HTR-8/SVneo (cell line): Measurements from ENCODE around the gene PRORP.
A peak's percentile ranks its signal among the peaks of the same experiment; 100 is the strongest.
"Not testable (repeated sequence)": the region's sequence is repeated elsewhere in the genome, so short reads cannot be mapped to it uniquely, and the experiment has no call there.

Source experiments
- DNase-seq: peaks from one replicate; pipeline ENCODE4 v3.0.0; 2011; ENCODE audit warnings: low spot score, mixed read lengths; ENCODE audit not compliant: insufficient read length
- FAIRE-seq: peaks from 2 replicates; lab custom pipeline; 2011; peaks lifted over from hg19 to GRCh38; lab: Jason Lieb, UNC

The PRORP gene

GRCh38 chr14:35134329-35135123 is 12.2 kb downstream of the PRORP start:
- FAIRE-seq (no peak), DNase-seq (no peak)

GRCh38 chr14:35138585-35138984 is 16.2 kb downstream of the PRORP start:
- no peak for DNase-seq
- FAIRE-seq: no peak

DNA sequence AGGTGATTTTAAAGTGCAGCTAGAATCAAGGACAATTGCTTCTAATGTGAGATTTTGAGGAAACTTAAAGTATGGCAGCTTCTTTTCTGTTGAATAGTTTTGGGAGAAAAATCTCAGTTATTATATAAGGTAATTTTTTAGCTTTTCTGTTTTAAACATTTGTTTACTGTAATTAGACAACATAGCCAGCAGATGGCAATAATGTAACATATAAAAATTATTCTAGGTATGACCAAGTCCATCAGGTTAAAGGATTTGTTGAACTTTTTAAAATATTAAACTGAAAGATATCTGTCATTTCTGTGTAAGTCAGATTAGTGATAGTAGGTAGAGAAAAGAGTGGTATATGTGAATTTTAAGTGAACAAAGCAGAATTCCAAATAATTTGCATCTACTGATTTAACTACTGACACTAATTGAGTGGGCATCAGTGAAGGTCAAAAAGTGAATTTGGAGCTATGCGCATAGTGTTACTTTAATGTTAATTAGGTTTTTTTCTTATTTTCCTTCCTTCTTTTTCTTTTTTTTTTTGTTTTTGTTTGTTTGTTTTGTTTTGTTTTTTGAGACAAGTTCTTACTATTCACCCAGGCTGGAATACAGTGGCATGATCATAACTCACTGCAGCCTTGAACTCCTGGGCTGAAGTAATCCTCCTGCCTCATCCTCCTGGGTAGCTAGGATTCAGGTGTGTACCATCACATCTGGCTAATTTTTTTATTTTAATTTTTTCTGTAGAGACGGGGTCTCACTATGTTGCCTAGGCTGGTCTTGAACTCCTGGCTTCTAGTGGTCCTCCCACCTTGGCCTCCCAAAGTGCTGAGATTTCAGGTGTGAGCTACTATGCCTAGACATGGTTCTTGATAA is 18.6 kb downstream of the PRORP start:
- DNase-seq (peak; percentile 21), FAIRE-seq (no peak)

DNA sequence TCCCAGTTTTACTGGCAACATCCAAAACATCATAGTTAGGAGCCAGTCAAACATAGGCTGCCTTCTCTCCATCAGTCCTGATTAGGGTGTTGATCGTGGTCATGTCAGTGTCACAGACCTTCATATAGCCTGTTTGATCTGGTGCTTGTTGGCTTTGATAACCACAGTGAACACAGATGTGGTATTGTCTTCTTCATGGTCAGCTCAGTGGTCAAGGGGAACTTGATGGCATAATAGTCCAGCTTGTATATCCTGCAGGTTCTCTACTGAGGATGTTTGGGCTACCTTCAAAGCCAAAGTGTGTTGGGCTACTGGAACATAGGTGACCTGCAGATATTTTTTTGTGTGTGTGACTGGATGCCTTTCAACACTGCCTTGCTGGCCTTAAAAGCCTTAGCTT is 21.7 kb downstream of the PRORP start:
- no peak for FAIRE-seq

DNA sequence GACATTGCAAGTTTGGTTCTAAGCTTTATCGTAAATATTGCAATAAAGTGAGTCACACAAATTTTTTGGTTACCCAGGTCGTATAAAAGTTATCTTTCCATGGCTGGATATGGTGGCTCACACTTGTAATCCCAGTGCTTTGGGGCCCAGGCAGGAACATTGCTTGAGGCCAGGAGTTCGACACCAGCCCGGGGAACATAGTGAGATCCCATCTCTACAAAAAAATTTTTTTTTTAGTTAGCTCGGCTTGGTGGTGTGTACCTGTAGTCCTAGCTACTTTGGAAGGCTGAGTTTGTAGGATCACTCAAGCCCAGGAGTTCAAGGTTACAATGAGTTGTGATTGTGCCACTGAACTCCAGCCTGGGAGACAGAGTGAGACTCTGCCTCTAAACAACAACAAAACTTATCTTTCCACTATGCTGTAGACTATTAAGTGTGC is 24.4 kb downstream of the PRORP start:
- no peak for DNase-seq
- FAIRE-seq: no peak

More for the DNA sequence above, 21.7 kb downstream of the PRORP start:
- no peak for DNase-seq

DNA sequence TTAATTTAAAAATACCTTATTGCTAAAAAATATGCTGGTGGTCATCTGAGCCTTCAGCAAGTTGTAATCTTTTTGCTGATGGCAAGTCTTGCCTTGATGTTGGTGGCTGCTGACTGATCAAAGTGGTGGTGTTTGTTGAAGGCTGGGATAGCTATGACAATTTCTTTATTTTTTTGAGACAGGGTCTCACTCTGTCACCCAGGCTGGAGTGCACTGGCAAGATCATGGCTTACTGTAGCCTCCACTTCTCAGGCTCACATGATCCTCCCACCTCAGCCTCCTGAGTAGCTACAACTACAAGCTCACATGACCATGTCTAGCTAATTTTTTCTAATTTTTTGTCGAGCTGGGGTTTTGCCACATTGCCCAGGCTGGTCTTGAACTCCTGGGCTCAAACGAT is 24.8 kb downstream of the PRORP start:
- FAIRE-seq (no peak), DNase-seq (no peak)

- FAIRE-seq: no peak
- DNase-seq: no peak
Observed at GRCh38 chr14:35147711-35148110, 25.4 kb downstream of the PRORP start.

DNA sequence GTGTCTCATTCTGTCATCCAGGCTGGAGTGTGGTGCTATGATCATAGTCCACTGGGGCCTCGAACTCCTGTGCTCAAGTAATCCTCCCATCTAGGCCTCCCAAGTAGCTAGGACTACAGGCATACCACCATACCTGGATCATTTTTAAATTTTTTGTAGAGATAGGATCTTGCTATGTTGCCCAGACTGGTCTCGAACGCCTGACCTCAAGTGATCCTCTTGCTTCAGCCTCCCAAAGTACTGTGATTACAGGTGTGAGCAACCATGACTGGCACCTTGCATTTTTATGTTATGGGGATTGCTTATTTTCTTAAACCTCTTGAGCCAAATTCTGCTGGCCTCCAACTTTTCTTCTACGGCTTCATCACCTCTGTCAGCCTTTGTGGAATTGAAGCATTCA is 26.9 kb downstream of the PRORP start:
- DNase-seq: no peak
- no peak for FAIRE-seq

GRCh38 chr14:35152531-35152930 is 30.2 kb downstream of the PRORP start:
- not testable (repeated sequence) for FAIRE-seq, DNase-seq

DNA sequence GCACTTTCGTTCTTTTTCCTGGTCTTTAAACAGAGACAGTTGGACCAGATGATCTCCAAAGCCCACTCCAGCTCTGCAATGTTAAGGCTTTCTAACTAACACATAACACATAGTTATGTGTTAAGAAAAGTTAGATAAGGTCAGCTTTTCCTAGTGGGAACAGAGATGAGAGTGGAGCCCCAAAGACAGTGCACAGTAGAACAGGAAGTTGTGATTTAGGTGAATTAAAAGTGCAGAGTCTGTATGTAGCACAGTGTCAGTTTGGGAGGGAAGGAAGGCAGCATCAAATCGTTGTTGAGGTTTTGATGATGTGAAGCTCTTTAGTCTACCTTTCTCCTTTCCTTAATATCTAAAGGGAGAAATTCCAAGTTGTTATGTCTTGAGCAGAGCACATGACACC is 31.7 kb downstream of the PRORP start:
- DNase-seq: no peak
- no peak for FAIRE-seq

- peak; percentile 6 for DNase-seq
- no peak for FAIRE-seq
Observed at GRCh38 chr14:35155962-35156361, 33.6 kb downstream of the PRORP start.

DNA sequence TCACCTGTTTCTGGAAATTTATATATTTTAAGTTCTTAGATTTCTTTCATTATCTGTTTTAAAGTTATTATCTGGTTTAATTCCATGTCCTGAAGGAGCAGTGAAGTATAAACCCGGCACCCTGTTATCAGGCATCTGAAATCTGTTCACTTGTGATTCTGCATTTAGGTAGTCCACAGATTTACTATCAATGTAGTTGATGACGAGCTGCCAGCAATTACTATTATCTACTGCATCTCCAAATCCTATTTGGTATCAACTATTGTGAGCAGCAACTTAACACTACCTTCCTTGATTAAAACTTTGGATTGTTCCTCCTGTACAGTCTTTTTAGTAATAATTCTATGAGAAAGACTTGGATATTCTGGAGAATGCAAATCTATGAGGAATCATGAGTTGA is 36.1 kb downstream of the PRORP start:
- FAIRE-seq (no peak), DNase-seq (no peak)

DNA sequence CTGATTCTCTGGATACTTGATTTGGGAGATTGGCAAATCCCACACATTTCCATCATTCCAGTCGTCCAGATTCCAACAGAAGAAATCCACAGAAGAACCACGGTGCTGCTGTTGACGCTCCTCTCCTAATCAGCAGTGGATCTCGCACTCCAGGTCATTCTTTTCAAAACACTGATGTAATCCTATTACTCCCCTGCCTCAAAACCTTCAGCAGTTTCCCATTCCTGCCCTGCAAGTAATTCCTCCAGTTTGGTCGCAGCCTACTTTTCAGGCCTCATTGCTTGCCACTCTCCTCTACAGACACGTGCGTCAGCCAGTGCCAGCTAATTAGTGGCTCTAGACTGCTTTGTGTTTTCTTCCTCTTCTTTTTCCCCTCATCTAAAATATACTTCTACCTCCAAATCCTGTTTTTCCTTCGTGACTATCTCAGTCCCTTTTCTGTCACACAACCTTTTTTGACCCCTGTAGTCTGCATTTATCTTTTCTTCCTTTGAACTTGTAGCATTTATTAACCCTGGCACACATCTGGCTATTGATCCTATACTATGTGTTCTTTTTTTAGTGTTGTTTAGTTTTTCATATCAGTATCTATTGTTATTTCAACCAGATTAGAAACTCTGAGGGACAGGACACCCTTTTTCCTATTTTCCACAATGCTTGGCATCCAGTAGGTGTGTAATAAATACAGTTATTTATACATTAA is 36.8 kb downstream of the PRORP start:
- DNase-seq (no peak), FAIRE-seq (no peak)

GRCh38 chr14:35159742-35160409 is 37.5 kb downstream of the PRORP start:
- FAIRE-seq (peak; percentile 80), DNase-seq (peak; percentile 65)

DNA sequence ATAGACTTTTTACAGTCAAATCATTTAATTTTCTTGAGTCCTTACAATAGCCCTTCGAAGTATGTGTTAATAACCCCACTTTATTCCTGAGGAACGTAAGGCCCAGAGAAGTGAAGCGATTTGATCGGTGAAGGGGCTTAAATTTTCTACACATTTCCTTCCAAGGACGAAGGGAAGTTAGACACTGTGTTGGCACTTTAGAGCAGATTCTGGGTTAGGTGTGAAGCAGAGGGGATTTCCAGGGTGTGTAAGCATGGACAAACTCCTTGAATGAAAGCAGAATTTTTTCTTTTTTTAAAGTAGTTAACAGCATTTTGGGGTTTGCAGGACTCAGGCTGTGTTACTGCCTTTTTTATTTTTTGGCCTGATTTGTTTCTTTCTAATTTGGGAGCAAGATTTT is 38.9 kb downstream of the PRORP start:
- FAIRE-seq (no peak), DNase-seq (no peak)

DNA sequence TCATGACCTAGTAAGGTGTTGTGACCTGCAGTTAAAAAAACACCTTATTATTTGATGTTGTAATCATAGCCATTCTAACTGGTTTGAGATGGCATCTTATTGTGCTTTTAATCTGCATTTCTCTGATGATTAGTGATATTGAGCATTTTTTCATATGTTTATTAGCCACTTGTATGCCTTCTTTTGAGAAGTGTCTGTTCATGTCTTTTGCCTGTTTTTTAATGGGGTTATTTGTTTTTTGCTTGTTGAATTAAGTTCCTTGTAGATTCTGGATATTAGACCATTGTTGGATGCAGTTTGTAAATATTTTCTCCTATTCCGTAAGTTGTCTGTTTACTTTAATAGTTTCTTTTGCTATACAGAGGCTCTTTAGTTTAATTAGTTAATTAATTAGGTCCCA is 41.0 kb downstream of the PRORP start:
- DNase-seq (no peak), FAIRE-seq (no peak)

- no peak for DNase-seq
Observed at GRCh38 chr14:35164849-35165248, 42.5 kb downstream of the PRORP start.

DNA sequence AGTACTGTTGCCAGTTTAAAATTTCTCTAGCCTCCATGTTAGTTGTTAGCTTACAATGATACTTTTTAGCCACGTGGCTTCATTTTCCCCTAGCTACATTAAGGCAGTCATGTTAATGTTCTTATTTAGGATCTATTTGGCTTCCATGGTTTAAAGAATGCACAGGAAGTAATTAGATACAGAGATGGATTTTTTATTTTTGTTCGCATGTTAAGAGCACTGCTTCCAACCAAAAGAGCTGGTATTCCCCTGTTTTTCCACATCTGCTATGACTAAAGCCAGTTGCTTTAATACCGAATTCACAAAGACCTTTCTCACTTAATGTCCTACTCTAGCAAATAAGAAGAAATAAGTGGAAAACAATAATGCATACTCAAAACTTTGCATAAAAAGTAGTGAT is 45.1 kb downstream of the PRORP start:
- FAIRE-seq (no peak), DNase-seq (no peak)

More at GRCh38 chr14:35164849-35165248, 42.5 kb downstream of the PRORP start:
- FAIRE-seq: no peak
